HepG2 (cell line): ENCODE measurements around the gene RAB24. TPM values are rescaled to one million over a fixed set of nuclear protein-coding genes. Genes with fewer than 3 reads are reported as not detected.
A peak's percentile ranks its signal among the peaks of the same experiment; 100 is the strongest.

Source experiments
- ATAC-seq: fragments of 200-7000 bp; cut with Tn5 transposase; 3 replicates; pipeline ENCODE4 v1.9.1; 2020; ENCODE audit warnings: mild to moderate bottlenecking, moderate library complexity
- BruUV-seq: library from RNA; stranded (reverse); fragments of 400-500 nt; replicated peaks from 2 replicates; lab custom pipeline; 2021; lab: Mats Ljungman, UMichigan
- CTCF ChIA-PET: fragments of 300-600 bp; formaldehyde crosslinking; extraction: SDS; loops from one replicate; lab custom pipeline; 2021; ENCODE audit warnings: low total read pairs, inconsistent platforms, low intra/inter-chr PET ratio; lab: Yijun Ruan, JAX
- POLR2A ChIA-PET: fragments of 350-600 bp; sonication (Branson Sonifier 250); formaldehyde crosslinking; loops from one replicate; lab custom pipeline; 2020; ENCODE audit warnings: antibody characterized with exemption, inconsistent platforms; lab: Yijun Ruan, JAX
- DNase-seq: peaks from one replicate; pipeline ENCODE4 v3.0.0-alpha.2; 2015; ENCODE audit warnings: low spot score
- FAIRE-seq: peaks from 3 replicates; lab custom pipeline; 2011; peaks lifted over from hg19 to GRCh38; lab: Jason Lieb, UNC
- H2AFZ ChIP-seq: one replicate; pipeline ENCODE4 v1.6.1; 2011; ENCODE audit warnings: low read length, inconsistent platforms
- H3K27ac ChIP-seq: fragments of 300-600 bp; 3 replicates; pipeline ENCODE4 v1.8.0; 2011; ENCODE audit warnings: mixed run types, mild to moderate bottlenecking, mixed read lengths, low read length, inconsistent platforms; ENCODE audit not compliant: insufficient read depth; ENCODE audit errors: extremely low read length
- H3K27me3 ChIP-seq, 2 experiments: fragments of 200-600 bp in 1 of 2; 2 replicates in 1 of 2; 3 replicates in 1 of 2; pipeline versions ENCODE4 v1.6.0 to v1.8.0; 2011; ENCODE audit warnings: low read length in 2 of 2, mild to moderate bottlenecking in 2 of 2, moderate library complexity in 2 of 2, inconsistent platforms in 1 of 2; ENCODE audit not compliant: insufficient read depth in 2 of 2, control insufficient read depth in 1 of 2
- H3K36me3 ChIP-seq, 2 experiments: fragments of 200-600 bp in 1 of 2; replicated peaks in 1 of 2; 2 replicates in 1 of 2; 3 replicates in 1 of 2; pipeline versions ENCODE4 v1.5.1 to v1.8.0; 2011; ENCODE audit warnings: low read length in 2 of 2, inconsistent platforms in 1 of 2; ENCODE audit not compliant: insufficient read depth in 2 of 2, control insufficient read depth in 1 of 2
- H3K4me1 ChIP-seq: 2 replicates; pipeline ENCODE4 v1.5.1; 2012; ENCODE audit warnings: low read length, inconsistent platforms; ENCODE audit not compliant: insufficient read depth
- H3K4me2 ChIP-seq: 2 replicates; pipeline ENCODE4 v1.6.0; 2011; ENCODE audit warnings: low read depth, low read length, inconsistent platforms
- H3K4me3 ChIP-seq, 3 experiments: fragments of 200-600 bp in 1 of 3; sonication (generic), shearing (Covaris generic) in 1 of 3; replicated peaks in 1 of 3; 2 replicates each; pipeline ENCODE4 v1.5.1; 2011 to 2016; ENCODE audit warnings: low read length in 3 of 3, inconsistent platforms in 2 of 3, low read depth in 2 of 3, mild to moderate bottlenecking in 2 of 3, control low read depth in 1 of 3, mixed read lengths in 1 of 3; ENCODE audit not compliant: insufficient read depth in 1 of 3
- H3K79me2 ChIP-seq: one replicate; pipeline ENCODE4 v1.6.1; 2011; ENCODE audit warnings: low read length, inconsistent platforms; ENCODE audit not compliant: insufficient read depth
- H3K9ac ChIP-seq: 2 replicates; pipeline ENCODE4 v1.6.0; 2011; ENCODE audit warnings: mild to moderate bottlenecking, low read depth, low read length, inconsistent platforms; ENCODE audit not compliant: insufficient read depth
- H3K9me3 ChIP-seq: 2 replicates; pipeline ENCODE4 v1.5.1; 2012; ENCODE audit warnings: mild to moderate bottlenecking, low read length
- H4K20me1 ChIP-seq: 2 replicates; pipeline ENCODE4 v1.6.0; 2011; ENCODE audit warnings: inconsistent platforms, mild to moderate bottlenecking, low read length, moderate library complexity; ENCODE audit not compliant: insufficient read depth
- AGO2 ChIP-seq: fragments of 200-400 bp; formaldehyde crosslinking; optimal IDR thresholded peaks from 2 replicates; pipeline ENCODE3; 2017; ENCODE audit warnings: mild to moderate bottlenecking, low read depth, low read length, moderate library complexity
- CTCF ChIP-seq: sonication (generic); formaldehyde crosslinking; IDR thresholded peaks from 2 replicates; pipeline ENCODE4 v1.5.0; 2020; ENCODE audit warnings: mild to moderate bottlenecking, missing genetic modification reagents, moderate library complexity
- IKZF4 ChIP-seq: sonication (generic); formaldehyde crosslinking; IDR thresholded peaks from 2 replicates; pipeline ENCODE4 v1.5.1; 2020; ENCODE audit warnings: borderline replicate concordance, mild to moderate bottlenecking, low read depth, missing genetic modification reagents; ENCODE audit errors: not compliant biosample characterization
- JUND ChIP-seq: sonication (generic); formaldehyde crosslinking; IDR thresholded peaks from 2 replicates; pipeline ENCODE4 v1.8.0; 2022; ENCODE audit warnings: mild to moderate bottlenecking, missing genetic modification reagents
- RBFOX2 ChIP-seq: fragments of 200-400 bp; formaldehyde crosslinking; IDR thresholded peaks from 2 replicates; pipeline ENCODE4 v1.6.1; 2017; ENCODE audit warnings: low read depth, mild to moderate bottlenecking, low read length
- RNF219 ChIP-seq: sonication (generic); formaldehyde crosslinking; IDR thresholded peaks from 2 replicates; pipeline ENCODE4 v1.5.0; 2020; ENCODE audit warnings: mild to moderate bottlenecking, missing genetic modification reagents
- SIN3A ChIP-seq: IDR thresholded peaks from 2 replicates; pipeline ENCODE4 v1.6.1; 2011; ENCODE audit warnings: low read depth, mild to moderate bottlenecking, control low read depth, low read length, borderline replicate concordance
- XRCC5 ChIP-seq: fragments of 200-400 bp; formaldehyde crosslinking; optimal IDR thresholded peaks from 2 replicates; pipeline ENCODE3; 2017; ENCODE audit warnings: mild to moderate bottlenecking, low read length
- WGBS: methylation state at CpG from one replicate; pipeline ENCODE4 v1.1.6; 2017; ENCODE audit warnings: low lambda C conversion rate; 5-methylcytosine and 5-hydroxymethylcytosine counted together
- in situ Hi-C: cut with HindIII; loops from 2 replicates; pipeline ENCODE4 v1.10.0; 2017; ENCODE audit warnings: low pct_unique_long_range_greater_than_20kb; ENCODE audit not compliant: extremely low pct_ligation_motif_present
- intact Hi-C: fragments of 100-400 bp; cut with micrococcal nuclease; formaldehyde crosslinking; loops from one replicate; pipeline ENCODE4 v1.10.0; 2022; ENCODE audit not compliant: unreplicated experiment
- polyA plus RNA-seq, 8 experiments: library from polyadenylated mRNA; depleted of rRNA in 3 of 8; stranded (reverse) in 7 of 8; unstranded in 1 of 8; fragments of >200 nt; fragmentation: Illumina TruSeq in 4 of 8; extraction: Trizol in 4 of 8; gene quantifications; 2 replicates each; pipeline versions ENCODE4 v1.2.1 to v1.2.3, GENCODE V29; 2011 to 2016; ENCODE audit warnings: low read depth in 4 of 8, missing spikeins in 1 of 8, mixed read lengths in 1 of 8; ENCODE audit not compliant: insufficient read depth in 1 of 8
- total RNA-seq, 5 experiments: library from RNA; depleted of rRNA; stranded (reverse); fragments of >200 nt; fragmentation: Illumina TruSeq; extraction: Trizol; gene quantifications; 2 replicates each; pipeline ENCODE4 v1.2.3, GENCODE V29; 2016; ENCODE audit warnings: low read depth in 1 of 5

The RAB24 gene
- total and polyA plus RNA-seq, 2 of the 13 experiments (the other 11 are each of a cell fraction or from before 2014, with no cell fraction given) = 22.9 to 63.7 TPM

- CTCF ChIA-PET = interaction anchor here (1.2 to 2.9 kb wide), 4 partner anchors 19 to 223 kb away, joined by 3 to 38 read pairs (median 6); no protein-coding TSS in a partner anchor
- H4K20me1 ChIP-seq = 0 out of 2 replicates have a peak, but pooled peaks cover 3% of the 10 kb centered on the region
- H3K9ac ChIP-seq = no peak overlapping the region
- intact Hi-C loops (loop anchor here (1.0 to 2.0 kb wide), 2 partner anchors 19 to 24 kb away; no protein-coding TSS in a partner anchor), in situ Hi-C loops (no loop called here)
- H3K79me2 ChIP-seq = peaks cover 13% of the 10 kb centered on the region
- no peaks in the 10 kb centered on the region for H3K27me3 ChIP-seq
- no peak for DNase-seq
- POLR2A ChIA-PET = interaction anchor here (1.0 kb wide), 2 partner anchors 11 to 13 kb away, joined by 3 read pairs; no protein-coding TSS in a partner anchor
- no TSS peak for BruUV-seq
- no peak overlapping the region for H3K4me3 ChIP-seq
- 99% methylated on average over 20 of the region's 36 CpGs for whole genome bisulfite sequencing
- TF ChIP-seq RNF219 (CRISPR knock-in tag) (no peak), IKZF4 (CRISPR knock-in tag) (no peak), CTCF (CRISPR knock-in tag) (no peak), SIN3A (no peak), JUND (CRISPR knock-in tag) (no peak), XRCC5 (no peak), AGO2 (peak; percentile 68), RBFOX2 (0 out of 2 replicates have a peak, but pooled peaks have one; percentile 45)
- TF ChIP-seq, all 625 proteins: peak for 2
- Histone ChIP-seq H3K9me3 (no peaks in the 10 kb centered on the region), H3K4me1 (no peaks in the 10 kb centered on the region), H2AFZ (no peak overlapping the region), H3K4me2 (no peak overlapping the region), H3K27ac (no peak overlapping the region), H3K36me3 (peaks cover 42 to 84% of the 10 kb centered on the region in 2 experiments)
- FAIRE-seq (no peak), ATAC-seq (no peak)
These were observed 33.3 kb upstream of the RAB24 start for GRCh38 chr5:177336603-177337494.
